Hematopoietic multipotent progenitor cell treated with erythropoietin and hydrocortisone succinate and interleukin-3 and kit ligand, for 17 days (in vitro differentiated cells): ENCODE data around the gene MAG.

ENCODE experiments used
- DNase-seq: peaks from one replicate; pipeline ENCODE4 v3.0.0-alpha.2; 2015; ENCODE audit warnings: low spot score

MAG gene, protein sequence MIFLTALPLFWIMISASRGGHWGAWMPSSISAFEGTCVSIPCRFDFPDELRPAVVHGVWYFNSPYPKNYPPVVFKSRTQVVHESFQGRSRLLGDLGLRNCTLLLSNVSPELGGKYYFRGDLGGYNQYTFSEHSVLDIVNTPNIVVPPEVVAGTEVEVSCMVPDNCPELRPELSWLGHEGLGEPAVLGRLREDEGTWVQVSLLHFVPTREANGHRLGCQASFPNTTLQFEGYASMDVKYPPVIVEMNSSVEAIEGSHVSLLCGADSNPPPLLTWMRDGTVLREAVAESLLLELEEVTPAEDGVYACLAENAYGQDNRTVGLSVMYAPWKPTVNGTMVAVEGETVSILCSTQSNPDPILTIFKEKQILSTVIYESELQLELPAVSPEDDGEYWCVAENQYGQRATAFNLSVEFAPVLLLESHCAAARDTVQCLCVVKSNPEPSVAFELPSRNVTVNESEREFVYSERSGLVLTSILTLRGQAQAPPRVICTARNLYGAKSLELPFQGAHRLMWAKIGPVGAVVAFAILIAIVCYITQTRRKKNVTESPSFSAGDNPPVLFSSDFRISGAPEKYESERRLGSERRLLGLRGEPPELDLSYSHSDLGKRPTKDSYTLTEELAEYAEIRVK

GRCh38 chr19:35291916-35292315 is at the start of gene MAG:
MAG (plus strand) TSS chr19:35292161; CDS start chr19:35295409, 3,248 bp downstream.
- DNase-seq: no peak

- DNase-seq: no peak
Observed at GRCh38 chr19:35246466-35247092, 45.4 kb upstream of the MAG start.

DNA sequence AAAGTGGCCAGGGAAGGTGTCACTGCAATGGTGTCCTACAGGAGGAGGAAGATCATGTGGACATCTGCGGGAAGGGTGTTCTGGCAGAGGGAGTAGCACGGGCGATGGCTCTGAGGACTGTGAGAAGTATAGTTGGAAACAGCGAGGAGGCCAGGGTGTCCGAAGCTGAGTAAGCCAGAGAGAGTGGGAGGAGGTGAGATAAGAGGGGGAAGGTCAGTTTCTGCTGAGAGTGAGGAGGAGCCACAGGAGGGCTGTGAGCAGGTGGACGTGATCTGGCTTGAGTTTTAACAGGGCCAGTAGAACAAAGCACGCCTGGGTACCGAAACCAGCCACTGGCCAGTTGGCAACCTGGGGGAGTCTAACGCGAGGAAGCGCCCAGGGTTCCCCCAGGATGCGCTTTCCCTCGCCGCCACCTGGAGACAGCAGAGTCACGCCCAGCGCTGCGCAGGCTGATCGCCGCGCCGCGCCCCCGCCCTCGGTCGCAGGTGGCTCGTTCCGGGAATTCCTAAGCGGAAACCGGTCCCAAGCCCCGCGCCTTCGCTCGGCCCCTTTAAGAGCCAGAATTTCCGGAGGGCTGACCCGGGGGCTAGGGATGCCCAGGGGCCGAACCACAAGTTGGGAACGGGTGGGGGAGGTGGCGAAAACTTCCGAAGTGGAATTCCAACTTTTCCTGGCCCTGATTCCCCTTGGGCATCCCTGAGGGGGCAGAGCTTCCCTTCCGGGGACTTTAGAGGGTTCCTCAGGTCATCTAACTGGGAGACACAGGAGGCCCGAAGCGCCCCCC is 44.2 kb upstream of the MAG start:
- DNase-seq: no peak

- no peak for DNase-seq
Observed at GRCh38 chr19:35248310-35249145, 43.4 kb upstream of the MAG start, which contains the start of gene LSR. LSR (plus strand) TSS chr19:35249002; CDS start chr19:35249023, 21 bp downstream.

DNA sequence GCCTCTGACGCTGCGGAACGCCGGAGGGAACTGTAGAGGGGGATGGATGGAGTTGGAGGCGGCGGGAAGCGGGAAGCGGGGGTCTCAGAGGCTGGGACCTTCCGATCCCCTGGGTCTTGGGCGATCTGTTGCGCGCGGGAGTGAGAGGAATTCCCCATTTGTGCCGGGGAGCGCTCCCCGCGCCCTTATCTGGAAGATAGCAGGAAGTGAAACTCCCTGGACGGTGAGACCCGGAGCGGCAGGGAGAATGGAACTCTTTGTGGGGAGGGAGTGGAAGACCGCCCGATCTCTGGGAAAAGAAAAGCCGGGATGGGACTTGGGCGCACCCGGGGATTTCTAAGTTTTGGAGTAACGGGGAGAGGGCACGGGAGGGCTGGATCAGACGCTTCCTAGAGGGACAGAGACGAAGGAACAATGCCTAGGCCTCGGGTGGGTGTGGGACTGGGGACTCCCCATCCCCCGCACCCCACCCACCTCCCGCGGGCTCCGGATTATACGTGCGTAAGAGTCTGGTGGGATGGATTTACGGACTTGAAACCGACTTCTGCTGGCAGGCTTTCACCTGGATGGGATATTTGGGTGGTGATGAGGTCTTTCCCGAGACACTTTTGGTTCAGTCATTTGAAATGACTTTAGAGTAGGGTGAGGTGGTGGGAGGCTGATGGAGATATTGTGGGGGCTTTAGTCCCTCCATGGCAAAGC is 42.7 kb upstream of the MAG start:
- no peak for DNase-seq

DNA sequence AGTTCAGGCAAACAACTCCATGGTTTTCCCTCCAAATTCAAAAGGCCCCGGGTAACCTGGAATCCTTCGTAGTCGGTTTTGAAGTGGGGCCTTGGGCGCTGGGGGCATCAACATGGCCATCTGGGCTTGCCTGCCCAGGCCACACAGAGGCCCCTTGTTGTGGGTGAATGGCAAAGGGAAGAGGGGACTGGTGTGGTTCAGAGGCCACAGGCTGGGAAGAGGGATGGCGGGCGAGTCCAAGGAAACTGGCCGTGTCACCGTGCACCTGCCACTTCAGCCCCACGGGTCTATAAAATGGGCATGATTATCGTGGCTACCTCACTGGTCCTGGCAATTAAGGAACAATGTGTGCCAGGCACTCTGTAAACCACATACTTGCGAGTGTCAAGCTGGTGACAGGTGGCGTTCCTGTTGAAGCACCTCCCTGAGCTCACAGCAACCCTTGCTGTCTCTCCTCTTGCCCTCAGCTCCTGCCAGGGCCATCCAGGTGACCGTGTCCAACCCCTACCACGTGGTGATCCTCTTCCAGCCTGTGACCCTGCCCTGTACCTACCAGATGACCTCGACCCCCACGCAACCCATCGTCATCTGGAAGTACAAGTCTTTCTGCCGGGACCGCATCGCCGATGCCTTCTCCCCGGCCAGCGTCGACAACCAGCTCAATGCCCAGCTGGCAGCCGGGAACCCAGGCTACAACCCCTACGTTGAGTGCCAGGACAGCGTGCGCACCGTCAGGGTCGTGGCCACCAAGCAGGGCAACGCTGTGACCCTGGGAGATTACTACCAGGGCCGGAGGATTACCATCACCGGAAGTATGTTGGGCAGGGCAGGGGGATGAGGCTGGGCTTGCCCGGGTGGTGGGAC is 41.9 kb upstream of the MAG start:
- DNase-seq: no peak

DNA sequence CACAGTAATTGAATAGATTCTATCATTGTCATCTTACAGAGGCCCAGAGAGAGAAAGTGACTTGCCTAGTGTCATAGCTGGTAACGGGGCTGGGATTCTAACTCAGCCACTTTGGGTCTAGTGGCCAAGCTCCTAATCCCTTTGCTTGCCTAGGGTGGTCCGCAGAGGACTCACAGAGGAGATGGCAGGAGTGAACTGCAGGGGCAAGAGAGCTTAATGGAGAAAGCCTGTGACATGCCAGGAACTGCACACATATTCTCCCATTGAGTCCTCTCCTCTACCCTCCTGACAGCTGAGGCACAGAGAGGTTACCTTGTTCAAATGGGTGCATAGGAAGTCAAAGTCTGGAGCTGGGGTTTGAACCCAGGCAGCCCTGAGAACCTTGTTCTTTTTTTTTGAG is 40.5 kb upstream of the MAG start:
- no peak for DNase-seq

DNA sequence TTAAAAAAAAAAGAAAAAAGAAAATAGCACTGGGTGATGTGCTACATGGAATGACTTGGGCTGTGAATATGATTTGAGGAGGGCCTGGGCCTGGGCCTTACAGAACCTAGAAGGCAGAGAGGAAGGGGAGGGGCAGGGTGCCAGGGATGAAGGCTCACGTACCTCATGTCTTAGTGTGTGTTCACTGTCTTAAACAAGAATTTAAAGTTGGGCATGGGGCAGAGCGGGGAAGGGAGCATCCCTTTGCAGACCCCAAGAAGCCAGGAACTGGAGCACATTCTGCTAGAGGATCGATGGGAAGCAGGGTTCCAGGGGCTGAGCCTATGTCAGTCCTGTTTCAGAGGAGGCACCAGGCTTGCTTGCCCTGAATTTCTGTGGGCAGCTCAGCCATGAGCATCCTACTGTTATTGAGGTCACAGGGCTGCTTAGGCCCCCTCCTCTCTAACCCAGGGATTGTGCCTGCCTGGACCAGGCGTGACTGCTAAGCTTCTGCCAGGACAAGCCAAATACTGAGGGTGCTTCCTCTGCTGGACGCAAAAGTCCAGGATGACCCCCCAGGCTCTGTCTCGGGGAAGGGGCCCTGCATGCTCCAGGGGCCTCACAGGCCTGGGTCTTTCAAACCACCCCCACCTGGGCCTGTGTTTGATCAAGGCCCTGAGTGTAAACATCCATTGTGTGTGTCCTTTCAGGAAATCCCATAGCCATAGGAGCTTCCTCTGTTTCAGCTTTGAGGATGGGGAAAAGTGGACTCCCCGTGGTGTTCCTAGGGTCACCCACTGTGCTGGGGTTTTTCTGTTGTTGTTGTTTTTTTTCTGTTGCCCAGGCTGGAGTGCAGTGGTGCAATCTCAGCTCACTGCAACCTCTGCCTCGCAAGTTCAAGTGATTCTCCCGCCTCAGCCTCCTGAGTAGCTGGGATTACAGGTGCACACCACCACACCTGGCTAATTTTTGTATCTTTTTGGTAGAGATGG is 38.4 kb upstream of the MAG start:
- DNase-seq: no peak

- DNase-seq: no peak
Observed at GRCh38 chr19:35254341-35255297, 37.3 kb upstream of the MAG start.

DNA sequence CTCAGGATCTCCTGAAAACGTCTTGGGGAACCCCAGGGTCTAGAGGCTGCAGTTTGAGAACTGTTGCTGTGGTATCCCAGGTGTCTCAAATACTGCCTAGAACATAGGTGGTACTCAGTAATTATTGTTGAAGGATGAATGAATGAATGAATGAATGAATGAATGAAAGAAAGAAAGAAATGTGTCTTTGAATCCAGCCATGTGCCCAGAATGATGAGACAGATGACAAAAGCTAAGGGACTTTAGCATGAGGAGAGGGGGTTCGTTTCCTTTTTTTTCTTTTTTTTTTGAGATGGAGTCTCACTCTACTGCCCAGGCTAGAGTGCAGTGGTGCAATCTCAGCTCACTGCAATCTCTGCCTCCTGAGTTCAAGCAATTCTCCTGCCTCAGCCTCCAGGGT is 35.4 kb upstream of the MAG start:
- no peak for DNase-seq

DNA sequence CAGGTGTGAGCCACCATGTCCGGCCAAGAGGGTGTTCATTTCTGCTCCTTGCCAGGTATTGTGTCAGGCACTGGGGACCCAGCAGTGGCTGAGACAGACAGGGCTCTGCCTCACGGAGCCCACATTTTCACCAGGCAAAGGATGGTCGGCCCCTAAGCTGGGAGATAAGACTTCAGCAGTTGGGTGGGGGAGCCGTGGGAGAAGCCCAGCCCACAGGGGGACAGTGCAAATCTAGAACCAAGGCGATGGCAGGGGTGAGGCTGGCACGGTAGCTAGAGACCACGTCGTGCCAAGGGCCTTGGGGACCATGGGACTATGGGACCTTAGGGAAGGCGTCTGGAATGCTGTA is 34.9 kb upstream of the MAG start:
- DNase-seq: no peak

- DNase-seq: no peak
Observed at GRCh38 chr19:35260694-35261304, 31.2 kb upstream of the MAG start.

DNA sequence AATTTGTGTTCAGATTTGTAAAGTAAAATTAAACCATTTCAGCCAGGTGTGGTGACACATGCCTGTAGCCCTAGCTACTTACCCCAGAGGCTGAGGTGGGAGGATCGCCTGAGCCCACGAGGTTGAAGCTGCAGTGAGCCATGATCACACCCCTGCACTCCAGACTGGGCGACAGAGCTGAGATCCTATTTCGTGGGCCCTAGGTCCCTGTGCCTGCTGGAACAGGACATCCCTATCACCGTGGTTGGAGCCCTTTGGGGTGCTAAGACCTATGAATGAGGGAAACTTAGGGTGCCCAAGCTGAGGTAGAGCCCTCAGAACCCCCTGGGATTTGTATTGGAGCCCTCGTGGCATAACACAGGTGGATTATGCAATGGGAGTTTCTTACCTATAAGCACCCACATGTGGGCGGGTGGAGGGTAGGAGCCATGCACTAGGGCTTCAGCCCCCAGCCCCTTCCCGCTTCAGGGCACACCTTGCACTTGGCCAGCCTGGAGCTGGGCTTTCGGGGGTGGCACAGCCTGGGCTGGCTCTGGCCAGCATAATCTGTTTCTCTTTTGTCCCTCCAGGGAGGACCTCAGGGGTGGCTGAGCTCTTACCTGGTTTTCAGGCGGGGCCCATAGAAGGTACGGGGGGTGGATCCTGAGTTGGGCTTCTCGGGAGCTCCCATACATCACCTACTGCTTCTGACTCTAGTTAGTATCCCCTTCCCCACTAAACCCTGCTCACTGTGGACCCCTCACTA is 30.4 kb upstream of the MAG start:
- no peak for DNase-seq

DNA sequence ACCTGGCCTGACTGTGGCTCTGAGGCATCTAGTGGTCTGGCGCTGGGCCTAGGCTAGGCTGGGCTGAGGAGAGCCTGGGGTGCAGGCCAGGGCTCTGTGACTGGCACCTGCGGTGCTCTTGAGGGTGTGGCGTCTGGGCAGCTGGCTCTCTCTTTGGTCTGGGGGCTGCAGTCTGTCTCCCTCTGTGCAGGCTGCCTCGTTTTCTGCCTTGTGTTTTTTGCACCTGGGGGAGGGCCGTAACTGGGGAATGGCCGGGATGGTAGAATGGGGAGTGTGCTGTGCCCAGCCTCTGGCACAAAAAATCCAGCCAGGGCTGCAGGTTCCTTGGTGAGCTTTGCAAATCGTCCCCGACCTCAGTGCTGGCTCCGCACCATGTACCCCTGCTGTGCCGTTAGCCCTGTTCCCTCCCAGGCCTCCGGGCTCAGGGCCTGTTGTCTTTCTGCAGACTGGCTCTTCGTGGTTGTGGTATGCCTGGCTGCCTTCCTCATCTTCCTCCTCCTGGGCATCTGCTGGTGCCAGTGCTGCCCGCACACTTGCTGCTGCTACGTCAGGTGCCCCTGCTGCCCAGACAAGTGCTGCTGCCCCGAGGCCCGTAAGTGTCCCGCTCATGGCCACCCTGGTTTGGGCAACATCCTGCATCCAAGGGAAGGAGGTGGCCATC is 29.7 kb upstream of the MAG start:
- no peak for DNase-seq

GRCh38 chr19:35264268-35265125 is 27.5 kb upstream of the MAG start:
- DNase-seq: no peak
